HCT116 (cell line): ENCODE results near the gene INPP5D.

Experiments
- CEBPB ChIP-seq: IDR thresholded peaks from 2 replicates; pipeline ENCODE4 v1.6.1; 2012; ENCODE audit warnings: low read depth
- EZH2phosphoT487 ChIP-seq: fragments of 200-600 bp; IDR thresholded peaks from 2 replicates; pipeline ENCODE4 v1.6.1; 2018; ENCODE audit warnings: antibody characterized with exemption, borderline replicate concordance
- JUND ChIP-seq: IDR thresholded peaks from 2 replicates; pipeline ENCODE4 v1.6.1; 2012
- POLR2A ChIP-seq: IDR thresholded peaks from 2 replicates; pipeline ENCODE4 v1.7.0; 2011; ENCODE audit warnings: borderline replicate concordance; ENCODE audit not compliant: insufficient read depth, insufficient read length; ENCODE audit errors: extremely low read depth
- POLR2AphosphoS5 ChIP-seq: IDR thresholded peaks from 2 replicates; pipeline ENCODE4 v1.6.1; 2011; ENCODE audit warnings: mild to moderate bottlenecking, low read depth, low read length, moderate library complexity
- REST ChIP-seq: IDR thresholded peaks from 2 replicates; pipeline ENCODE4 v1.6.1; 2012; ENCODE audit warnings: low read depth
- TCF7L2 ChIP-seq: IDR thresholded peaks from 2 replicates; pipeline ENCODE4 v1.7.0; 2011; ENCODE audit warnings: borderline replicate concordance, inconsistent platforms; ENCODE audit not compliant: insufficient read depth, insufficient read length; ENCODE audit errors: extremely low read depth
- YY1 ChIP-seq: IDR thresholded peaks from 2 replicates; pipeline ENCODE4 v1.6.1; 2011; ENCODE audit warnings: low read length, low read depth, moderate library complexity, mild to moderate bottlenecking; ENCODE audit not compliant: insufficient replicate concordance; ENCODE audit errors: extremely low read depth
- ZFX ChIP-seq: fragments of 450-650 bp; IDR thresholded peaks from 2 replicates; pipeline ENCODE4 v1.6.1; 2017
- ZNF274 ChIP-seq: fragments of 200-500 bp; sonication (Bioruptor generic); IDR thresholded peaks from 2 replicates; pipeline ENCODE4 v1.6.1; 2014; ENCODE audit warnings: mild to moderate bottlenecking, low read depth, low read length, inconsistent platforms
- TF ChIP-seq, protein P1 (sequence below), 3 experiments: fragments of 200-600 bp in 1 of 3; sonication (generic) in 1 of 3; IDR thresholded peaks in 2 of 3; conservative IDR thresholded peaks in 1 of 3; 2 replicates each; pipeline ENCODE4 v1.5.1; 2012 to 2017; ENCODE audit warnings: low read depth in 2 of 3, low read length in 2 of 3, antibody characterized with exemption in 1 of 3, borderline replicate concordance in 1 of 3, control low read depth in 1 of 3, mild to moderate bottlenecking in 1 of 3, mixed read lengths in 1 of 3, mixed run types in 1 of 3, moderate library complexity in 1 of 3; ENCODE audit not compliant: insufficient read depth in 1 of 3
- TF ChIP-seq, protein P2 (sequence below): IDR thresholded peaks from 2 replicates; pipeline ENCODE4 v1.6.1; 2012

GRCh38 chr2:233098618-233099017 is 38.5 kb downstream of the INPP5D start:
- TF ChIP-seq ZFX (no peak), POLR2A (no peak), TCF7L2 (no peak), POLR2AphosphoS5 (no peak), ZNF274 (no peak), YY1 (no peak), JUND (no peak), CEBPB (no peak), EZH2phosphoT487 (no peak), REST (no peak)
- TF ChIP-seq, protein P1, sequence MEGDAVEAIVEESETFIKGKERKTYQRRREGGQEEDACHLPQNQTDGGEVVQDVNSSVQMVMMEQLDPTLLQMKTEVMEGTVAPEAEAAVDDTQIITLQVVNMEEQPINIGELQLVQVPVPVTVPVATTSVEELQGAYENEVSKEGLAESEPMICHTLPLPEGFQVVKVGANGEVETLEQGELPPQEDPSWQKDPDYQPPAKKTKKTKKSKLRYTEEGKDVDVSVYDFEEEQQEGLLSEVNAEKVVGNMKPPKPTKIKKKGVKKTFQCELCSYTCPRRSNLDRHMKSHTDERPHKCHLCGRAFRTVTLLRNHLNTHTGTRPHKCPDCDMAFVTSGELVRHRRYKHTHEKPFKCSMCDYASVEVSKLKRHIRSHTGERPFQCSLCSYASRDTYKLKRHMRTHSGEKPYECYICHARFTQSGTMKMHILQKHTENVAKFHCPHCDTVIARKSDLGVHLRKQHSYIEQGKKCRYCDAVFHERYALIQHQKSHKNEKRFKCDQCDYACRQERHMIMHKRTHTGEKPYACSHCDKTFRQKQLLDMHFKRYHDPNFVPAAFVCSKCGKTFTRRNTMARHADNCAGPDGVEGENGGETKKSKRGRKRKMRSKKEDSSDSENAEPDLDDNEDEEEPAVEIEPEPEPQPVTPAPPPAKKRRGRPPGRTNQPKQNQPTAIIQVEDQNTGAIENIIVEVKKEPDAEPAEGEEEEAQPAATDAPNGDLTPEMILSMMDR (IDR thresholded peaks at IDR 0.05 in 2 of 3, conservative IDR thresholded peaks at IDR 0.05 in 1 of 3; ENCODE audit: borderline replicate concordance in 1 of 3, insufficient read depth in 1 of 3, low read depth in 2 of 3, low read length in 2 of 3) = peak; percentile 40 to 71 (median 55); a peak in 5 of 6 replicates
- TF ChIP-seq, protein P2, sequence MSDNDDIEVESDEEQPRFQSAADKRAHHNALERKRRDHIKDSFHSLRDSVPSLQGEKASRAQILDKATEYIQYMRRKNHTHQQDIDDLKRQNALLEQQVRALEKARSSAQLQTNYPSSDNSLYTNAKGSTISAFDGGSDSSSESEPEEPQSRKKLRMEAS = no peak
